H54 (cell line): ENCODE data around the gene NUP54.

ENCODE experiments used
- DNase-seq: peaks from one replicate; pipeline ENCODE4 v3.0.0; 2011; ENCODE audit warnings: low spot score, mixed read lengths; ENCODE audit not compliant: insufficient read length
- FAIRE-seq: peaks from 3 replicates; lab custom pipeline; 2011; peaks lifted over from hg19 to GRCh38; lab: Jason Lieb, UNC
- POLR2A ChIP-seq: IDR thresholded peaks from 2 replicates; pipeline ENCODE4 v1.6.1; 2011; ENCODE audit warnings: low read depth, mild to moderate bottlenecking, low read length

The NUP54 gene

GRCh38 chr4:76072760-76073159 lies 75.4 kb downstream of the NUP54 start:
- TF ChIP-seq POLR2A: no peak
- FAIRE-seq: no peak
- no peak for DNase-seq

GRCh38 chr4:76067652-76068286 lies 80.4 kb downstream of the NUP54 start:
- FAIRE-seq (peak; percentile 64), DNase-seq (peak; percentile 23)
- no peak for TF ChIP-seq POLR2A

GRCh38 chr4:76066546-76066945 lies 81.7 kb downstream of the NUP54 start:
- no peak for DNase-seq
- no peak for TF ChIP-seq POLR2A

More at GRCh38 chr4:76066546-76066945, 81.7 kb downstream of the NUP54 start:
- FAIRE-seq: no peak
